Ascending aorta (tissue), 2 donors: ENCODE data around the gene VEGFD. TPM values are rescaled to one million over a fixed set of nuclear protein-coding genes. Genes with fewer than 3 reads are reported as not detected.

Experiments
- DNase-seq, 2 donors: peaks; one replicate each; pipeline ENCODE4 v3.0.0-alpha.2; 2019; ENCODE audit warnings: low spot score in 2 of 2
- H3K27ac ChIP-seq, 2 donors: fragments of 200-600 bp; sonication (generic); one replicate each; pipeline ENCODE4 v1.5.1; 2016 to 2017; ENCODE audit warnings: mild to moderate bottlenecking in 1 of 2
- H3K27me3 ChIP-seq: fragments of 200-600 bp; sonication (generic); one replicate; pipeline ENCODE4 v1.5.1; 2017
- H3K36me3 ChIP-seq, 2 donors: fragments of 200-600 bp; sonication (generic); one replicate each; pipeline ENCODE4 v1.5.1; 2016
- H3K4me1 ChIP-seq, 2 donors: fragments of 200-600 bp; sonication (generic); one replicate each; pipeline ENCODE4 v1.5.1; 2016 to 2017; ENCODE audit warnings: mild to moderate bottlenecking in 1 of 2
- H3K4me3 ChIP-seq, 2 donors: fragments of 200-600 bp; sonication (generic); one replicate each; pipeline ENCODE4 v1.5.1; 2016 to 2017; ENCODE audit warnings: mild to moderate bottlenecking in 1 of 2
- H3K9me3 ChIP-seq, 2 donors: fragments of 200-600 bp; sonication (generic); one replicate each; pipeline ENCODE4 v1.5.1; 2016
- CTCF ChIP-seq, 3 experiments: fragments of 200-600 bp in 2 of 3; fragments of 450-650 bp in 1 of 3; sonication (generic) in 2 of 3; IDR thresholded peaks; one replicate each; pipeline ENCODE4 v1.5.1; 2016 to 2019; ENCODE audit warnings: antibody characterized with exemption in 3 of 3, mild to moderate bottlenecking in 1 of 3, moderate library complexity in 1 of 3
- intact Hi-C: fragments of 100-400 bp; cut with DNase I; formaldehyde crosslinking; loops from one replicate; pipeline ENCODE4 v1.15.1; 2023
- total RNA-seq: library from RNA; depleted of rRNA; stranded (reverse); fragments of >200 nt; gene quantifications from one replicate; pipeline ENCODE4 v1.1.0, GENCODE V29; 2016

Gene VEGFD
- total RNA-seq, 1 donor from 2014 or later = 0.85 TPM

GRCh38 chrX:15335135-15336022, 48.8 kb downstream of the VEGFD start, which contains the start of gene PIGA:
Gene PIGA (minus strand): TSS chrX:15335523. CDS start chrX:15331930, 3,593 bp downstream.
- no peaks in the 10 kb centered on the region for H3K27me3 ChIP-seq
- TF ChIP-seq CTCF (IDR thresholded peaks at IDR 0.05) = no peak
- no peaks in the 10 kb centered on the region for H3K9me3 ChIP-seq
- H3K4me3 ChIP-seq = peak within 1 kb of the TSS; percentile 64 to 73
- peak within 1 kb of the TSS; percentile 77 to 85 for H3K27ac ChIP-seq
- intact Hi-C loops = loop anchor here (2.0 to 10.0 kb wide), 2 partner anchors 339 to 519 kb away; partner anchors contain the start of gene AP1S2
- H3K36me3 ChIP-seq = peaks cover 2 to 3% of the 10 kb centered on the region in 2 donors
- H3K4me1 ChIP-seq = no peaks in the 10 kb centered on the region
- peak; percentile 88 to 98 for DNase-seq

GRCh38 chrX:15334561-15334960, 49.7 kb downstream of the VEGFD start:
- no peak for TF ChIP-seq CTCF (IDR thresholded peaks at IDR 0.05)
- Histone ChIP-seq H3K4me3 (peak overlapping the region; percentile 64 to 73), H3K36me3 (peaks cover 2 to 3% of the 10 kb centered on the region in 2 donors), H3K27ac (peak overlapping the region; percentile 77 to 85), H3K27me3 (no peaks in the 10 kb centered on the region), H3K4me1 (no peaks in the 10 kb centered on the region), H3K9me3 (no peaks in the 10 kb centered on the region)
- no peak for DNase-seq
- intact Hi-C loops = loop anchor here (2.0 to 10.0 kb wide), 2 partner anchors 340 to 520 kb away; partner anchors contain the start of gene AP1S2

- TF ChIP-seq CTCF (IDR thresholded peaks at IDR 0.05) = no peak
- H3K27ac ChIP-seq = no peak overlapping the region
- H3K4me3 ChIP-seq = no peak overlapping the region
- H3K4me1 ChIP-seq = no peaks in the 10 kb centered on the region
- intact Hi-C loops = no loop called here
- no peaks in the 10 kb centered on the region for H3K27me3 ChIP-seq
- no peak for DNase-seq
- H3K36me3 ChIP-seq = peaks cover 2 to 3% of the 10 kb centered on the region in 2 donors
- no peaks in the 10 kb centered on the region for H3K9me3 ChIP-seq
Observed at GRCh38 chrX:15328821-15329220, 55.4 kb downstream of the VEGFD start.

- Histone ChIP-seq H3K36me3 (peaks cover 2 to 3% of the 10 kb centered on the region in 2 donors), H3K27ac (no peak overlapping the region), H3K4me3 (no peak overlapping the region), H3K4me1 (no peaks in the 10 kb centered on the region), H3K27me3 (no peaks in the 10 kb centered on the region), H3K9me3 (no peaks in the 10 kb centered on the region)
- intact Hi-C loops = no loop called here
- DNase-seq = no peak
- no peak for TF ChIP-seq CTCF (IDR thresholded peaks at IDR 0.05)
Observed at GRCh38 chrX:15328131-15328530, 56.1 kb downstream of the VEGFD start.

GRCh38 chrX:15322472-15322871, 61.7 kb downstream of the VEGFD start:
- Histone ChIP-seq H3K4me3 (no peak overlapping the region), H3K4me1 (no peaks in the 10 kb centered on the region), H3K9me3 (no peaks in the 10 kb centered on the region), H3K27ac (no peak overlapping the region), H3K27me3 (no peaks in the 10 kb centered on the region), H3K36me3 (no peaks in the 10 kb centered on the region)
- DNase-seq = no peak
- intact Hi-C loops = no loop called here
- no peak for TF ChIP-seq CTCF (IDR thresholded peaks at IDR 0.05)
